ENCODE data around the gene DAP.

Gene DAP

GRCh38 chr5:10708189-10708944 lies 52.7 kb downstream of the DAP start:
- DNase-seq = no peak

GRCh38 chr5:10707198-10708142 lies 53.6 kb downstream of the DAP start:
- no peak for DNase-seq

GRCh38 chr5:10706326-10706725 lies 54.7 kb downstream of the DAP start:
- DNase-seq = no peak

- DNase-seq = no peak
Measured at GRCh38 chr5:10705747-10706146, 55.3 kb downstream of the DAP start.

GRCh38 chr5:10704949-10705621 lies 55.9 kb downstream of the DAP start:
- DNase-seq = no peak

- DNase-seq = no peak
Measured at GRCh38 chr5:10703676-10704075, 57.4 kb downstream of the DAP start.

GRCh38 chr5:10702911-10703491 lies 58.0 kb downstream of the DAP start:
- DNase-seq = no peak

GRCh38 chr5:10702040-10702629 lies 58.9 kb downstream of the DAP start:
- no peak for DNase-seq

GRCh38 chr5:10701567-10702039 lies 59.4 kb downstream of the DAP start:
- no peak for DNase-seq

- no peak for DNase-seq
Measured at GRCh38 chr5:10700516-10700915, 60.5 kb downstream of the DAP start.

- DNase-seq = no peak
Measured at GRCh38 chr5:10699987-10700386, 61.0 kb downstream of the DAP start.

GRCh38 chr5:10699281-10699874 lies 61.7 kb downstream of the DAP start:
- no peak for DNase-seq

GRCh38 chr5:10695759-10696543 lies 65.1 kb downstream of the DAP start:
- no peak for DNase-seq

- no peak for DNase-seq
Measured at GRCh38 chr5:10695055-10695649, 65.9 kb downstream of the DAP start.

GRCh38 chr5:10691826-10692785 lies 68.9 kb downstream of the DAP start:
- no peak for DNase-seq

- DNase-seq = no peak
Measured at GRCh38 chr5:10690460-10691440, 70.3 kb downstream of the DAP start.

- no peak for DNase-seq
Measured at GRCh38 chr5:10689391-10690081, 71.5 kb downstream of the DAP start.
